ENCODE measurements around the gene SLC6A1.

SLC6A1 gene

DNA sequence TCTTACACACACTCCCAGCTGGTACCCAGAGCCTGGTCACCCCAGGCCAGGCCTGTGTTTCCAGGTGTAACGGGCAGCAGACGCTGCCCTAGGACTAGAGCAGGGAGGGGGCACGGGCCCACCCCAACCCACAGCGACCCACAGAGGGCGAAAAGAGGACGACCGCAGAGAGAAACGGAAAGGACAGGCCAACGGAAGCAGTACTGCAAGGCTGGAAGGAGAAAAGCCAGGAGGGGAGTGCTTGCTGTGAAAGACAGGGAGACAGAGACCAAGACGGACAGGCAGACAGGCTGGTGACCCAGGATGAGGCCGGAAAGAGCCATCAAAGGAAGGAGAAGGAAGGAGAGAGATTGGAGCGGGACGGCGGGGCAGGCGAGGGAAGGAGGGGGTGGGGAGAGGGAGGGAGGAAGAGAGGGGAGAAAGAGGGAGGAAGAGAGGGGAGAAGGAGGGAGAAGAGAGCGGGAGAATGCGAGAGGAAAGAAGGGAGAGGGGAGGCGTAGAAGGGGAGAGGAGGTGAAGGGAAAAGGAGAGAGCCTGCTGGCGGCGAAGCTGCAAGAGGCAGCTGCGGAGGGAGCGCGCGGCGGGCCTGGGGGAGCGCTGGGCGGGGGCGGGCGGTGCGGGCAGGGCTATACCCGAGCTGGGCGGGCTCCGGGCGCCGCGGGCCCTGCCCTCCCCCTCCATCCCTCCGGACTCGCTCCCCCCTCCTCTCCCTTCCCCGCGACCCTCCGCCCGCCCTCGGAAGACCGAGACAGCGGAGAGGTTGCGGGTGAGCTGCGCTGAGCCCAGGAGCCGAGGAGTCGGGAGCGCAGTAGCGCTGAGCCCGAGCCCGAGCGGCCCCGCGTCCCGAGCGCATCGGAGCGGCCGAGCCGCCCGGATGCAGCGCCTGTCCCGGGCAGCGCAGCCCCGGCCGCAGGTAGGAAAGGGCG, at the start of gene SLC6A1:
TSS of gene SLC6A1 (plus strand) at position 732 of the 926 bp plus-strand sequence. CDS start 24,464 bp downstream, outside the sequence.
- DNase-seq: no peak

DNA sequence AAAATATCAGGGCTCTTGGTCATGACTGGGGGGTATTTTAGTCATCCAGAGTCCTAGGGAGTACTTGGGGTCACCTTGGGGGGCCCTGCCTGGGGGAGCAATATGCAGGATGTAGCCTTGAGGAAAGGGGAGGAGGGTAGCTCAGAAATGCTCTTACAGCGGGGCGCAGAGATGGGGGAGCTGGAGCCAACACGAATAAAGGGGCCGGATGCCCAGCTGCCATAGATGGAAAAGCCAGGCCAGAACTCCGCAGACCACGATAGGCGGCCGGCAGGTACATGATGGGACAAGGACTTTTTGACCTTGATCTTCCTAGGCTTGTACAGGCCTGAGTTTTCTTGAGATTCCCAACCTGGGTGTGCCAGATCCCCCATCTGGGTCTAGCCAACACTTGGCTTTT, 47.7 kb upstream of the SLC6A1 start:
- DNase-seq: no peak

DNA sequence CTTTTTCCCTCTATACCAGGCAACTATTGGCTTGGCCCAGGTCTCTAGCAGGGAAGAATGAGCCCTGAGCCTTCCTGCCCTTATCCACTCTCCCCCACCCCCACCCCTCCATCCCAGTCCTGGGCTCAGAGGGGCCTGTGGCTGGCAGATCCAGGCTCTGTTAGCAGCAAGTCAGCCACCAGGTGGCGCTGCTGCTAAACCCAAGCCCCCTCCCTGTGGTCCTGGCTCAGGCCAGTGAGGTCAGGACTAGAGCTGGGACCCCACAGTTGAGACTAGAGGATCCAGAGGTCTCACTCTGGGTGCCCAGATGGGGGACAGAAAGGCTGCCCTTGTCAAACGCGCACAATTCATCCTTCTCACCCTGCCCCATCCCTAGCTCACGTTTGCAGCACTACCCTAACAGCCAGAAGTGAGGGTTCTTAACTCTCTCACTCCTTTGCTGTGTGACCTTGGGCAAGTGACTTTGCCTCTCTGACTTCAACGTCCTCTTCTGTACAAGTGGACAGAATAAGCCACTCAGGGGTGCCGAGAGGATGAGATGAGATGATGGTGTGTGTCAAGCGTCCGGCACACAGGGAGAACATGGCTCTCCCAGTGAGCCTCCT, 46.8 kb upstream of the SLC6A1 start:
- DNase-seq: peak; percentile 7

DNA sequence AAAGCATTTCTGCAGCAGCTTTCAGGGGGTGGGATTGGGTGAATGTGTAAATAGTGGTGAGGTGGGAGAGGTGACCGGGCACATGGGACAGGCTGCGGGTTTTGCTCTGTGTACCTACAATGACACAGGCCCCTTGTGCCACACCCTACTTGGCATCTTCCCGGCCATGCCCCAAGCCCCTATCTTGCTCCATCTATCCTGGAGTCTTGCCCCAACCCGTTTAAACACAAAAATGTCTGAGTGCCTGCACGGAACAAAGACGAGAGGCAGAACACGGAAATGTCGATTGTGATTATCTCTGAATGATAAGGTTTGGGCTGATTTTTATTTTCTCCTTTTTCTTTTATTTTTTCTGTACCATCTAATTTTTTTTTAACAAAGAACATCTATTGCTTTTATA, 46.0 kb upstream of the SLC6A1 start:
- no peak for DNase-seq

DNA sequence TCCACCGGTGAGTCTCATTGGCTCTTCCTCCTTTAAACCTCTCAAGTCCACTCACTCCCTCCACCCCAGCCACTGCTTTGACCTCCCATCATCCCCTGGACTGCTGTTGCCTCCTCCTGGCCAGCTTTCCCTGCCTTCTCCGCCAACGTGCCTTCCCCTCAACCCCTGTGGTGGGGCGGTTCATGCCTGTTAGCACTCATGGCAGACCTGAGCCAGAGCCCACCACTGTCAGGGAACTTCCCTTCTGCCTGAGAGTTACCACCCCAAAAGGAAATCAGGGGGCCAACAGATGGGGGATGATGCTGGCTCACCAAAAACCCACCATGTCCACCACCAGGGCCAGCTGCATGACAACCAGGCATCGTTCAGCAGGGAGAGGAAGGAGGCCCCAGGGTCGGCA, 44.2 kb upstream of the SLC6A1 start:
- no peak for DNase-seq

DNA sequence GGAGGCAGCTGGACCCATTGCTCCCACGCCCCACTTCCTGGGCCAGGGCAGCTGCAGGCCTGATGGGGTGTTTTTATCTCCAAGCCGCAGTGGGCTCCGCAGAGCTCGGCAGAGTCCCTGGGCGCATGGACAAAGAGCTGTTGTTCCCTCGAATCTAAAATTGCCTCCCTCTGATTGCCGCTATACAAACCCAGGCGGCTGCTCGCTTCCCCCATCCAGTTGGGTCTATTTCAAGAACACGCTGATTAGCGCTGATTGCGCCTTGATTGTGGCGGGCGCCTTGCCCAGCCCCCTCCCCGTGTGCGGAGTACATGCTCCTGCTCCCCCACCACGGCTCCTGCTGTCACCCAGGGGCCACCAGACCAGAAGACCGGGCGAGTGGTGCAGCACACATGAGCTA, 43.4 kb upstream of the SLC6A1 start:
- no peak for DNase-seq

DNA sequence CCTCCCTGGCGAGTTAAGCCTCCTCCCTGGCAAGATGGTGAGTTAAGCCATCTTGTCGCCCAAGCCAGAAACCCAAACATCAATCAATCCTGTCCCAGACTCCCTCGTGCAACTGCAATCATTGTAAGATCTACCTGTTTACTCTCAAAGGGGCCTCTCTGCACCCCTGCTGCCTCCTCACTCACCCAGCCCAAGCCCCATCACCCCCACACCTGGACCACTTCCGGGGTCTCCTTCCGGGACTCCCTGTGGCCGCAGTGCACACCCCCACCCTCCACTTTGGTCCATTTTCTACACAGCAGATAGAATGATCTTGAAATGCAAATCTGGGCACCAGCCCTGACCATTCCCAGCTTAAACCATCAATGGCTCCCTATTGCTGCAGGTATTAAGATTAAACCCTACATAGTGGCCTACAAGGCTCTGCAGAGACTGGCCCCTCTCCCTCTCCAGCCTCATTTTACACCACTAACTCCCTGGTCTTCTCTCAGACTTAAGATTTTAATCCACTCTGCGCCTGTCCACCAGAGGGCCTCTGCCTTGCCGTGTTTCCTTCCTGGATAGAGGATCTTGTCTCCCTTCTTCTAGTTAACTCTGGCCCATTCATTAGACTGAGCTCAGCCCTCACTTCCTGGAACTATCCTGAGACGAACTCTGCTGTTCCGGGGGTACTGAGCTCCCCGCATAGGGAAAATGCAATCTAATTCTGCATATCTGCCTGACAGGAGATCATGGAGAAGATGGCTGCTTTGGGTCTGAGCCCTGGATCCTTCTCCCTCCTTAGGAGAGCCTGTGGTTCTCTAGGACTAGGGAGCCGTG, 41.9 kb upstream of the SLC6A1 start:
- DNase-seq: no peak

DNA sequence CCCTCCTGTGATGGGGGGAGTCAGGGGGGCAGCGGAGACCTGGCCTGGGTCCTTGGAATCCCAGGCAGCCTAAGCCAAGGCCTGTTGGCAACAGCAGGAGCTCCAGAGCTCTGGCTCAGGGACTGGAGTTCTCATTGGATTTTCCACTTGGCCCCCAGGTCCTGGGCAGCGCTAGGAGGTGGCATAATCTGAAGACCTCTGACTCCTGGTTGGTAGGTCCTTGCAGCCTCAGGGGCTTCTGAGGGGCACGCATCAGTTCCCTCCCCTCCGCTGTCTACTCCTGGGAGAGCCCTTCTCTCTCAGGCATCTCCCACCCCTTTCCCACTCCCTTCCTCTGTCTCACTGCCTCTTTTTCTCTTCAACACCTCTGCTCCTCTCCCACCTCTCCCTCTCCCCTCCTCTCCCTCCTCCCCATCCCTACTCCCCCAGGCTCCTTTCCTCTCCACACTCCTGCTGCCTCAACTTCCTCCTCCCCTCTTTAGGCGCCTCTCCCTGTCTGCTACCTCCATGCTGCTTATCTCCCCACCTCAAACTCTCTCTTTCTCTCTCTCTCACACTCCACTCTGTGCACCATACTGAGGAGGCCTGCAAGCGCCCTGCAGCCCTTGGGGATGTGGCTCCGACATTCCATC, 41.1 kb upstream of the SLC6A1 start:
- DNase-seq: no peak

DNA sequence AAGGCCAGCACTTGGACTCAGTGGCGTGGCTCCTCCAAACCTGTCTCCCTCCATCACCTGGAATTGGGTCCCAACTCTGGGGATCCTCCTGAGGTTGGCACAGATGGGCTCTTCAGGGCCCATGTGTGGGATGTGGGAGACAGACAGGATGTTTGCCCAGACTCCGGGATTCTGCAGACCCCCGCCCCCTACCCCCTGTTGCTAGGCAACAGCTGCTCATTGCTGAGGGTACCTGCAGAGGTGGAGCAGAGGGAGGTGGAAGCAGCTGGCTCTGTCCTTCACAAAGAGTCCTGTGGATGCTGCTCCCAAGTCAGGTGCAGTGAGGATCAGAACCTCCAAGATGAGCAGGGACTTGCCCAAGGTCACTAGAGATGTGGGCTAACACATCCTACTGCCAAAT, 40.0 kb upstream of the SLC6A1 start:
- no peak for DNase-seq

DNA sequence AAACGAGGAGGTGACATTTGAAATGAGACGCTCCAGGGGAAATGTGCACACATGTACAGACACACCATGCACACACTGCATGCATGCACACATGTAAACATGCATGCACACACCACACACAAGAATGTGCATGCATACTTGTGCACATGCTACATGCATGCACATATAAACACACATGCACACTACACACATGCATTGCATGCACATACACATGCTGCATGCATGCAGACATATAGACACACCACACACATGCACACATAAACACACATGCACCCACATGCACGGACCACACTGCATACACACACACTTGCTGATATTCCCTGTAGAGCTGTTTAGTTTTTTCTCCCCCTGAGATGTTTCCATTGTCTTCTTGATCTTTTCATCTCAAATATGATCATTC, 37.8 kb upstream of the SLC6A1 start:
- DNase-seq: no peak

DNA sequence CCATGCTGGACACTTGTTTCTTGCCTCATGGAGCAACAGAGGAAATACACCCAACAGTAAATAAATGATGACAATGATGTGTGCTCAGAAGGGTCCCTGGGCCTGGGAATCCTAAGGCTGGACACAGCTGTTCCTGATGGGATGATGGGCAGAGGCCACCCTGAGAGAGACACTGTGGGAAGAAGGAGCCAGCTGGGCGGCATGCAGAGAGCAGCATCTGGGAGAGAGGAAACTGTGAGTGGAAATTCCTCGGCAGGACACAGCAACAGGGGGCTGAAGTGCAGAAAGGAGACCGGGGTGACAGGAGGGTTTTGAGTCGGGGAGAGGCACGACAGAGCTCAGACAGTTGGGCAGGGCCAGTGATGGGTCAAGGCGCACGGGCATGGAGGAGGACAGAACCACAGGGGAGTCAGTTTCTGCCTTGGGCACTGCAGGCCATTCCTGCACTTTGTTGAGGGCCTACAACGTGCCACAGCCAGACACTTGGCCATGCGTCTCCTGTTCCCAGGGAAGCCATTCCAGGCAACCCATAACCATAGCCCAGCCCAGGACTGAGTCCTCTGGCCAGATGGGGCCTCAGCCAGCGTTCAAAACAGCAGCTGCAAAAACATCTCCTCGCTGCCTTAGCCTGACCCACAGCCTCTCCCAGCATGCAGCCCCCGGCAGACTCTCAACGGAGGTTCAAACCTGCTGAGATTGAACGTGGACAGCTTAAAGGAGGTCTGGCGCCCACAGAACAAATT, 36.7 kb upstream of the SLC6A1 start:
- DNase-seq: no peak

DNA sequence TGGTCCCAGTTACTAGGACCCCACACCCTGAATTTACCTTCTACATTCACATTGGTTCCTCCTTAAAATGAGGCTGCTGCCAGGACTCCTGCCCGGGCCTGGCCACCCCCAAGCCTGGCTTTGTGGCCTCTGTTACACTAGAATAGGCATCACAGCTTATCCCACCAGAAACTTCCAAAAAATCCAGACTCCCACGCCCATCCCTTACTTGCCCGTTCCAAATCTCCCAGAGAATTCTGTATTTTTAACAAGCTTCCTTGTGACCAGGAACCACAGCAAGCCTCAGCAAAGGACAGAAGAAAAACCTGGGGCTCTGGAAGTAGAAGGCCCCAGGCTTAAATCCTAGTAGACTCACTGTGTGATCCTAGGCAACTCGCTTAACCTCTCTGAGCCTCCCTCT, 36.0 kb upstream of the SLC6A1 start:
- no peak for DNase-seq

DNA sequence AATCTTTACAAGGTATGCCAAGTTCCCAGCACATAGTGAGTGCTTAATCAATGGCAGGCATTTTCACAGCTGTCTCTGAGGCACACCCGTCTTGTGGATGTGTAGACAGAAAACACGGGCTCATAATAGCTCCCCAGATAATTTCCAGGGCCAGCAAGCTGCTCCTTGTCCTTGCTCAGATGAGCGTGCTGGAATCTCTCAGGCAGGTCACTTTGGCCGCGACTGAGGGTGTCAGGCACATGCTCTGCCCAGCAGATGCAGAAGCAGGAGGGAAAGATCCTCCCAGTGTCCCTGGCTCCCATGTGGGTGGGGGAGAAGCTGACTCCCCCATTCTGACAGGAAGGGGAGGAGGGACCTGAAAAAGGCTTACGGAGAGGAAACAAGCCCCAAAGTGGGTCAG, 35.6 kb upstream of the SLC6A1 start:
- DNase-seq: no peak

DNA sequence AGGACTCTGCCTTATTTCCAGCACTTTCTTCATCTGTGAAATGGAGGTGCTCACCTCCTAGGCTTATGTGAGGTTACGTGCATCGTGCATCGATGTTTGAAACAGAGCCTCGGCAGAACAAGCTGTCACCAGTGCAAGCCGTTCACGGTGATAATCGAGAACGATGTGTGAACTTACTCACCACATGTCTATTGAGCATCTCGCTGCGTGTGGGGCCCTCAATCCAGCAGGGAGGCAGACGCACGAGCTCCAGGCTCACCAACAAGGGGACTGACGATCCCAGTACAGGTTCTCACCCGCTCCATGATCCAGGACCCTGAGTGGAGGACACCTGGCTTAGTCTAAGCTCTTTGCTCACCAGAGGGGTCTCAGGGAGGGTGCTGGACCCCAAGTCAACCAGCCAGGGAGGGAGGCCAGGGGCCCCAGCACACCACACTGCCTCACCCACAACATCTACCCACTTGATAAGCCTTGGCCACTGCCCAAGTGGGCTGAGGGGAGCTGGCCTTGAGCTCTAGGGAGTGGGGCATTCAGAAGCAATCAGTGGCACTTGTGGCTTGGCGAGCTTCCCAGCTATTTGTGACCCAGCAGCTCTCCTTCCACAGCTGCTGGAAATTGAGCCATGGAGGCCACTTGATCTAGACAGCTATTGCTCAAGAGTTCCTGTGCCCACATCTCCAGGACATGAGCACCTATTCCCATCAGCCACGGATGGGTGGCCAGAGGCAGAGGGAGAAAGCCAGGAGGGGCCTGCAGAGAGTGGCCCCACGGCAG, 34.4 kb upstream of the SLC6A1 start:
- DNase-seq: no peak

DNA sequence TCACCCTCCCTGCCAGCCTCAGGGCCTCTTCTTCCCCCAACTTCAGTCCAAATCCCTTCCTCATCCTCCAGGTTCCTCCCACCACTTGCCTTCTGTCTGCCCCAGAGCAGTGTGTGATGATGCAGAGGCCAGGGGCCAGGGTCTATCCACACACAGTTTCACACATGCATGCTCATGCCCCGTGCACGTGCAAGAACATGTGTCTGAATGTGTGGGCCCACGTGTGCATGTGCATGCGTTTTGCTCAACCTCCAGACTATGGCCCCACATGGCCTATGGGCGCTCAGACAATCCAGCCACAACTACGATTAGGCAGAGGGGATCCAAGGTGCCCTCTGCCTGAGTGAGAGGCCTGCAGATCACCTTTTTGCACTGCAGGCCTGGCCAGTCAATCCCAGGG, 32.3 kb upstream of the SLC6A1 start:
- DNase-seq: no peak

DNA sequence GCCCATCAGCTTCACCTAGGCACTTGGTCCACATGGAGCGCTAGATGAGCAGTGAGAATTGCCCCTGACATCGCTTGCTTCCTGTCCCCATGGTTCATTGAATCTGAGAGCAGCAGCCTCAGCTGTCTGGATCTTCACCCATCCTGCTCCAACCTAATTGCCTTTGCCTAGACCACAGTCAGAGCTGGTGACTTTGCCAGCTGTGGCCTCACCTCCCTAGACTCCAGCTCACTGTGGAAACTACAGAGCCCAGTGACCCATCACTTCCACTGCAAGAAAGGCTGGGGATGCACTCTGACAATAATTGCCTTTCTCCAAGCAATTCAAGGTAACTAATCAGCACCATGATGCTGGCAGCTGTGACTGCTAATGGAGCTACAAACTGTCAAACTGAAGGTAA, 30.6 kb upstream of the SLC6A1 start:
- DNase-seq: no peak

DNA sequence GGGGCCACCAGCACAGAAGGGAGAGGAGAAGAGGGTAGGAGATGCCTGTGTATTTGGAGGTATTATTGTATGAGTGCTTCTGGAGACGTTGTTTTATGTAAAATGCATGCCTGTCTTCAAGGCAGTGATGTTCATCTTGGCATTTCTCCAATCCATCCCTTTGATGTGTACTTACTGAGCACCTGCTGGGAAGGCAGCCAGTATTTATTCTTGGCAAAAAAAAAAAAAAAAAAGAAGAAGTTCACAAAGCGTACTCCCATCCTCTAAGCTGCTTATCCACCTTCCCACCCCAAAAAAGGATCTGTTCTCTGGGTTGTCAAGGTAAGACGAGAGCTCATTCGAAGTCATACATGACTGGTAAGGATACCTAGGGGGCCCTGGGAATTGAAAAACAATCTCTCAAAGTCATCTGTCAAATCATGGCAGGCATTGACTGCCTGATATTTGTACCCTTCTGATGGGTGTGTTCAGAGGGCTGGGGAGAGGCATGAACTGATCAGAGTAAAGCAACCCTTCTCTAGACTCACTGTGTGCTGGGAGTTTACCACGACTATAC, 30.0 kb upstream of the SLC6A1 start:
- DNase-seq: no peak

DNA sequence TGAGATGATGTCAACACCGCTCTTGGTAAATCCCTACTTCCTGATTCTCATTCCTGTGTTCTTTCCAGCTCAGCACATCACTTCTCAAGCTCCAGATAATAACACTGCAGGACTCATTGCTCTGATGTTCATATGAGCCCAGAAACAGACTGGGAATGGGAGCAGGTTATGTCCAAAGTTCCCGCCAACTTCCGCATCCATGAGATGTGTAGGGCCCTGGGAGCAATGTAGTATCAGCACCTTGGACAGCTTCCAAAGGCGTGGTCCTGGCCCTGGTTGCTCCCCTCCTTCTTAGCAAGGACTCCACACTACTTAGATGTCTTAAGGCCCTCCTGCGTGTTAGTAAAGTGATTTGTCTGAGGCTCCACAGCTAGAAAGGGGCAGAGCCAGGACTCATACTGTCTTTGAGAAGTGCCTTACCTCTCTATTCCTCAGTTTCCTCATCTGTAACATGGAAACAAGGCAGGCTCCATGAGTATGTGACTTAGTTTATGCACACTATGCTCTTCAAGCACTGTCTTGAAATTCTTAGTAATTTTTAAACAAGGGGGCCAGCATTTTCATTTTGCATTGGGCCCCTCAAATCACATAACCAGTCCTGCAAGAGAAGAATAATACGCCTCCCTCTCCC, 27.9 kb upstream of the SLC6A1 start:
- DNase-seq: no peak

DNA sequence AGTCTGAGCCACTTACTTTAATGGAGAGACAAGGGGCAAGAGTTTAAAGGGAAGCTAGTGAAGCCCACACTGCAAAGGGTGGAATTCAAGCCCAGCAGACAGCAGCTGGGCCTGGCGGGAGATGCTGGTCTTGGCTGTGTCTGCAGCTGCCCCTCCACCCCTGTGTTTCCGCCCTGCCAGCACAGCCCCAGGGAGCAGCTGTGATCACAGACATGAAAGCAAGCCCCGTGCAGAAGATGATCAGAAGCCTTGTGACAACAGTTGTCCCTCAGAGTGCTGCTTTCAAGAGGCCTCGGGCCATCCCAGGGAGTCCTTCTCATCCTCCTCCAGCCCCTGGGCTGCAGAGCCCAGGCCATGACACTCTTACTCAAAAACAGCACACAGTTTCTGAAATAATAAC, 24.1 kb upstream of the SLC6A1 start:
- DNase-seq: no peak

DNA sequence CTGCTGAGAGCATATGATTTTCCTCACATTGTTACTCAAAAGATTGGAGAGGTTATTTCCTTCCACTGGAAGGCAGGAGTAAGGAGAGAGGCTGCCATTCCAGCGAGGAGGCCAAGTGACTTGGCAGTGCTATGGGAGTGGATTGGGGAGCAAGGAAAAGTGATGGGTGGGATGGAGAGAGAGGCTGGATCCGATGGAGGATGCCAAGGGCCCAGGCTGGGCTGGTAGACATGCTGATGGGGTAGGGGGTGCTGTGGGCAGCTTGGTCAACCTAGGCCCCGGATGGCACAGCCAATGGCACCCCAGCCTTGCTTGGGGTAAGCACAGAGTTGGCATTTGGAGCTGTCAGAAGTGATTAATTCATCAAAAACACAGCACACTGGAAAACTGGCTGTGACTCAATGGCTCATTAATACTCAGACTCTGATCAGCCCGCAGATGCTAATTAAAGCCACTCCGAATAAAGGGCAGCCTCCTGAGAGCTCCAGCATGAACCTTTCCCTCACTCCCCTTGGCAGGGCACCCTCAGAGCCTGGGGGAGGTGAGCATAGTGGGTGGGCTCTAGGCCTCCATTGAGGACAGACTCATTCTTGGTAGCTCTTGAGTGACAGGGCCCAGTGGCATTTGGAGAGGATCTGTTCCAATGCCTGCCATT, 22.1 kb upstream of the SLC6A1 start:
- DNase-seq: no peak
